Endothelial cell of umbilical vein (primary cell): ENCODE measurements around the gene SERPINB6. TPM values are rescaled to one million over a fixed set of nuclear protein-coding genes. Genes with fewer than 3 reads are reported as not detected.

Source experiments
- BruUV-seq: library from RNA; stranded (reverse); fragments of 400-500 nt; replicated peaks from 2 replicates; lab custom pipeline; 2021; lab: Mats Ljungman, UMichigan
- CTCF ChIA-PET: fragments of 300-600, 350-600 bp; sonication (Branson Sonifier 250); formaldehyde crosslinking; loops from one replicate; lab custom pipeline; 2021; ENCODE audit warnings: antibody characterized with exemption, inconsistent platforms; lab: Charles Lee
- POLR2A ChIA-PET: fragments of 300-600, 350-600 bp; sonication (Branson Sonifier 250); formaldehyde crosslinking; loops from one replicate; lab custom pipeline; 2021; ENCODE audit warnings: antibody characterized with exemption, inconsistent platforms; lab: Charles Lee
- DNase-seq: peaks from one replicate; pipeline ENCODE4 v3.0.0-alpha.2; 2011; ENCODE audit warnings: low read depth, low spot score
- FAIRE-seq: peaks from 2 replicates; lab custom pipeline; 2011; peaks lifted over from hg19 to GRCh38; lab: Jason Lieb, UNC
- H2AFZ ChIP-seq: 2 replicates; pipeline ENCODE4 v1.6.0; 2012; ENCODE audit warnings: low read depth, low read length, control low read depth, inconsistent platforms
- H3K27ac ChIP-seq: 2 replicates; pipeline ENCODE4 v1.5.1; 2011; ENCODE audit warnings: low read depth, mild to moderate bottlenecking, control low read depth, low read length, moderate library complexity; ENCODE audit not compliant: insufficient read depth
- H3K27me3 ChIP-seq, 2 experiments: 2 replicates each; pipeline versions ENCODE4 v1.6.0 to v1.6.1; 2011; ENCODE audit warnings: low read length in 2 of 2, mixed read lengths in 1 of 2; ENCODE audit not compliant: control insufficient read depth in 2 of 2, insufficient read depth in 2 of 2
- H3K36me3 ChIP-seq, 2 experiments: 2 replicates in 1 of 2; 3 replicates in 1 of 2; pipeline ENCODE4 v1.5.1; 2011; ENCODE audit warnings: low read length in 2 of 2, mild to moderate bottlenecking in 1 of 2, moderate library complexity in 1 of 2; ENCODE audit not compliant: control insufficient read depth in 2 of 2, insufficient read depth in 2 of 2; ENCODE audit errors: extremely low read depth in 1 of 2
- H3K4me1 ChIP-seq: 3 replicates; pipeline ENCODE4 v1.5.1; 2011; ENCODE audit warnings: mild to moderate bottlenecking, low read length; ENCODE audit not compliant: control insufficient read depth, insufficient read depth; ENCODE audit errors: extremely low read depth
- H3K4me2 ChIP-seq: 2 replicates; pipeline ENCODE4 v1.6.1; 2011; ENCODE audit warnings: low read length, control low read depth, mixed read lengths; ENCODE audit not compliant: insufficient read depth
- H3K4me3 ChIP-seq, 3 experiments: fragments of 200-600 bp in 1 of 3; sonication (generic), shearing (Covaris generic) in 1 of 3; replicated peaks in 1 of 3; 2 replicates each; pipeline ENCODE4 v1.5.1; 2011 to 2016; ENCODE audit warnings: control low read depth in 3 of 3, low read length in 3 of 3, mild to moderate bottlenecking in 2 of 3, inconsistent platforms in 1 of 3, low read depth in 1 of 3, moderate library complexity in 1 of 3; ENCODE audit not compliant: insufficient read depth in 1 of 3
- H3K79me2 ChIP-seq: 2 replicates; pipeline ENCODE4 v1.6.0; 2012; ENCODE audit warnings: low read length, inconsistent platforms; ENCODE audit not compliant: control insufficient read depth, insufficient read depth
- H3K9ac ChIP-seq: replicated peaks from 2 replicates; pipeline ENCODE3; 2011; ENCODE audit warnings: low read length, control low read depth; ENCODE audit not compliant: insufficient read depth; ENCODE audit errors: extremely low read depth
- H3K9me1 ChIP-seq: replicated peaks from 3 replicates; pipeline ENCODE4 v1.6.0; 2011; ENCODE audit warnings: mild to moderate bottlenecking, low read length; ENCODE audit not compliant: control insufficient read depth, insufficient read depth; ENCODE audit errors: extremely low read depth
- H3K9me3 ChIP-seq: replicated peaks from 2 replicates; pipeline ENCODE4 v1.5.1; 2012; ENCODE audit warnings: low read length, inconsistent platforms; ENCODE audit not compliant: control insufficient read depth, insufficient read depth
- H4K20me1 ChIP-seq: replicated peaks from 2 replicates; pipeline ENCODE3; 2011; ENCODE audit warnings: mild to moderate bottlenecking, low read length; ENCODE audit not compliant: control insufficient read depth, insufficient read depth; ENCODE audit errors: extremely low read depth
- CTCF ChIP-seq, 2 donors: IDR thresholded peaks; 1 replicate in 1 of 2; 2 replicates in 1 of 2; pipeline ENCODE4 v1.5.1; 2011; ENCODE audit warnings: low read length in 2 of 2, mild to moderate bottlenecking in 2 of 2, moderate library complexity in 2 of 2, control low read depth in 1 of 2, inconsistent platforms in 1 of 2, low read depth in 1 of 2; ENCODE audit not compliant: insufficient read depth in 1 of 2; ENCODE audit errors: extremely low read depth in 1 of 2
- EZH2 ChIP-seq: IDR thresholded peaks from 2 replicates; pipeline ENCODE4 v1.6.1; 2012; ENCODE audit warnings: borderline replicate concordance, low read depth, mild to moderate bottlenecking, moderate library complexity, low read length, inconsistent platforms; ENCODE audit not compliant: severe bottlenecking
- FOS ChIP-seq: IDR thresholded peaks from 2 replicates; pipeline ENCODE4 v1.6.1; 2011; ENCODE audit warnings: mild to moderate bottlenecking, low read length, moderate library complexity, borderline replicate concordance; ENCODE audit not compliant: insufficient read depth
- GATA2 ChIP-seq: IDR thresholded peaks from 2 replicates; pipeline ENCODE4 v1.7.0; 2011; ENCODE audit warnings: low read depth, mild to moderate bottlenecking, moderate library complexity, mixed read lengths, low read length; ENCODE audit not compliant: insufficient read length, insufficient read depth
- JUN ChIP-seq: IDR thresholded peaks from 2 replicates; pipeline ENCODE4 v1.6.1; 2011; ENCODE audit warnings: borderline replicate concordance, low read depth; ENCODE audit not compliant: insufficient read length, insufficient read depth
- MAX ChIP-seq: IDR thresholded peaks from 2 replicates; pipeline ENCODE4 v1.6.1; 2011; ENCODE audit not compliant: insufficient read depth, insufficient read length
- MYC ChIP-seq: IDR thresholded peaks from one replicate; pipeline ENCODE4 v1.6.1; 2011; ENCODE audit warnings: mild to moderate bottlenecking, low read depth, low read length
- POLR2A ChIP-seq: IDR thresholded peaks from 2 replicates; pipeline ENCODE4 v1.6.1; 2012; ENCODE audit warnings: low read depth, mild to moderate bottlenecking, control low read depth, low read length
- POLR2AphosphoS5 ChIP-seq: IDR thresholded peaks from 2 replicates; pipeline ENCODE4 v1.6.1; 2012; ENCODE audit warnings: low read depth, mild to moderate bottlenecking, control low read depth, low read length, moderate library complexity; ENCODE audit not compliant: insufficient read depth
- dilution Hi-C: fragments of 300-500 bp; cut with MboI; formaldehyde crosslinking; loops from one replicate; pipeline ENCODE4 v1.15.0; 2019; ENCODE audit warnings: low sequenced_read_pairs; ENCODE audit not compliant: extremely low pct_ligation_motif_present
- intact Hi-C: fragments of 100-400 bp; cut with micrococcal nuclease; formaldehyde crosslinking; loops from one replicate; pipeline ENCODE4 v1.10.0; 2022
- polyA plus RNA-seq, 4 experiments: library from polyadenylated mRNA; depleted of rRNA in 3 of 4; stranded (reverse) in 3 of 4; unstranded in 1 of 4; fragments of >200 nt; gene quantifications; 2 replicates each; pipeline versions ENCODE4 v1.2.1 to v1.2.3, GENCODE V29; 2011 to 2012; ENCODE audit warnings: missing spikeins in 1 of 4
- total RNA-seq: library from RNA; stranded (reverse); gene quantifications from 2 replicates; pipeline ENCODE4 v1.2.3, GENCODE V29; 2021

SERPINB6 gene
- total and polyA plus RNA-seq, 2 donors (not counting 3 experiments of a cell fraction or from before 2014, with no cell fraction given): 145 to 151 TPM

- dilution Hi-C loops: no loop called here
- H3K4me2 ChIP-seq: peak overlapping the region; percentile 78
- intact Hi-C loops: loop anchor here (1.0 kb wide), 2 partner anchors 10 to 18 kb away; no protein-coding TSS in a partner anchor
- TF ChIP-seq CTCF (IDR thresholded peaks at IDR 0.05; ENCODE audit: extremely low read depth in 1 of 2, insufficient read depth in 1 of 2, low read depth in 1 of 2, low read length in 2 of 2): no peak
- no peak for TF ChIP-seq POLR2A
- TF ChIP-seq GATA2: no peak
- TF ChIP-seq MAX: no peak
- TF ChIP-seq POLR2AphosphoS5: no peak
- no peak for TF ChIP-seq JUN
- TF ChIP-seq FOS: no peak
- TF ChIP-seq EZH2: no peak
- TF ChIP-seq MYC: no peak
- peak overlapping the region in 2 of 3 experiments; percentile 54 to 58 for H3K4me3 ChIP-seq
- H3K79me2 ChIP-seq: peaks cover 15% of the 10 kb centered on the region
- no peaks in the 10 kb centered on the region for H3K9me3 ChIP-seq
- TSS peak; percentile 38 for BruUV-seq
- no peaks in the 10 kb centered on the region for H3K27me3 ChIP-seq
- no peak overlapping the region for H2AFZ ChIP-seq
- no peaks in the 10 kb centered on the region for H3K9me1 ChIP-seq
- ChIA-PET CTCF (interaction anchor here (1.0 kb wide), 1 partner anchor 17 kb away, joined by 6 read pairs; no protein-coding TSS in a partner anchor), POLR2A (no interaction called here)
- peaks cover 0 to 3% of the 10 kb centered on the region in 2 experiments for H3K36me3 ChIP-seq
- peak overlapping the region; percentile 51 for H3K27ac ChIP-seq
- DNase-seq (peak; percentile 44), FAIRE-seq (peak; percentile 73)
- H3K4me1 ChIP-seq: peaks cover 5% of the 10 kb centered on the region
- H4K20me1 ChIP-seq: no peaks in the 10 kb centered on the region
- peak overlapping the region; percentile 60 for H3K9ac ChIP-seq
Observed at GRCh38 chr6:2970034-2970685, 1.2 kb downstream of the SERPINB6 start.
